Fibroblast of lung (primary cell): ENCODE measurements around the gene TM9SF1.

ENCODE experiments used
- EZH2 ChIP-seq: IDR thresholded peaks from 2 replicates; pipeline ENCODE4 v1.5.1; 2012; ENCODE audit warnings: low read length, control low read depth, mild to moderate bottlenecking; ENCODE audit errors: missing control alignments
- TF ChIP-seq, protein P1 (sequence below), 2 donors: IDR thresholded peaks in 1 of 2; conservative IDR thresholded peaks in 1 of 2; 1 replicate in 1 of 2; 2 replicates in 1 of 2; pipeline ENCODE4 v1.5.1; 2011 to 2012; ENCODE audit warnings: low read length in 2 of 2, control low read depth in 1 of 2, inconsistent platforms in 1 of 2, low read depth in 1 of 2, mild to moderate bottlenecking in 1 of 2

DNA sequence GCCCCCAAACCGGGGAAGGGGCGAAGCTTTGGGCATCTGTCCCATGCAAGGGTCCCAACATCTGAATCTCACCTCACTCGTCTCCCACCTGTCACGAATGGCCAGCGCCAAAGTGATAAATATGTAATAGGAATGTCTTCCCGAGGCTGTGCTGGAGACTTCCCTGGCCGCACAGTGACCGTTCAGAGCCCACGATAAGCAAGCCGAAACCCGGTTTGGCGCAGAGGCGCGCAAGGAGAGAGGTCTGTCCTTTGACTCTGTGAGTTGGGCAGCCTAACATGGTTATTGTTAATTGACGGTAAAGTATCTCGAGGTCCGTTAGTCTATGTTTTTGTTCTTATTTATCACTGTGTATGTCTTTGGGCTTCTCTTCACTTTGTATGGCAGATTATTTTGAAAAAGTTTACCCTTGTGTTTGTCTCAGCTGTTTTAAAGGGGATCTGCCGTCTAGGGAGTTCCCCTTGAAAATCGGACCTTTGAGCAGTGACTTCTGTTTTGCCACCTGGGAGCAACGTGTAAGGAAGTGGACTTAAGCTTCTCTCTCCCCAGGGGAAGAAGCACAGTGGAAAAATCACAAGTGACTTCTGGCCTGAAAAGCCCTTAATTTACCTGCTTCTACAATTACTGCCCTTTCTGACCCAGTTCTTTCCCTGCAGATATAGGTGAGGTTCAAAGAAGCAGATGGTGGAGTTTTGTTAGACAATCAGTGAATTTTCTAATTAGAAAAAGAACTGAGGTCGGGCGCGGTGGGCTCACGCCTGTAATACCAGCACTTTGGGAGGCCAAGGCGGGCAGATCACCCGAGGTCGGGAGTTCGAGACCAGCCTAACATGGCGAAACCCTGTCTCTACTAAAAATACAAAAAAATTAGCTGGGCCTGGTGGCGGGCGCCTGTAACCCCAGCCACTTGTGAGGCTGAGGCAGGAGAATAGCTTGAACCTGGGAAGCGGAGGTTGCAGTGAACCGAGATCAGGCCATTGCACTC, 1.1 kb upstream of the TM9SF1 start:
- TF ChIP-seq, protein P1, sequence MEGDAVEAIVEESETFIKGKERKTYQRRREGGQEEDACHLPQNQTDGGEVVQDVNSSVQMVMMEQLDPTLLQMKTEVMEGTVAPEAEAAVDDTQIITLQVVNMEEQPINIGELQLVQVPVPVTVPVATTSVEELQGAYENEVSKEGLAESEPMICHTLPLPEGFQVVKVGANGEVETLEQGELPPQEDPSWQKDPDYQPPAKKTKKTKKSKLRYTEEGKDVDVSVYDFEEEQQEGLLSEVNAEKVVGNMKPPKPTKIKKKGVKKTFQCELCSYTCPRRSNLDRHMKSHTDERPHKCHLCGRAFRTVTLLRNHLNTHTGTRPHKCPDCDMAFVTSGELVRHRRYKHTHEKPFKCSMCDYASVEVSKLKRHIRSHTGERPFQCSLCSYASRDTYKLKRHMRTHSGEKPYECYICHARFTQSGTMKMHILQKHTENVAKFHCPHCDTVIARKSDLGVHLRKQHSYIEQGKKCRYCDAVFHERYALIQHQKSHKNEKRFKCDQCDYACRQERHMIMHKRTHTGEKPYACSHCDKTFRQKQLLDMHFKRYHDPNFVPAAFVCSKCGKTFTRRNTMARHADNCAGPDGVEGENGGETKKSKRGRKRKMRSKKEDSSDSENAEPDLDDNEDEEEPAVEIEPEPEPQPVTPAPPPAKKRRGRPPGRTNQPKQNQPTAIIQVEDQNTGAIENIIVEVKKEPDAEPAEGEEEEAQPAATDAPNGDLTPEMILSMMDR (conservative IDR thresholded peaks at IDR 0.05 in 1 of 2, IDR thresholded peaks at IDR 0.05 in 1 of 2; ENCODE audit: low read depth in 1 of 2, low read length in 2 of 2), result no peak
- no peak for TF ChIP-seq EZH2
